ENCODE data around the gene MCC. TPM values are rescaled to one million over a fixed set of nuclear protein-coding genes. Genes with fewer than 3 reads are reported as not detected.
A peak's percentile ranks its signal among the peaks of the same experiment; 100 is the strongest.

The MCC gene
- total RNA-seq, 1 donor from 2014 or later, result 18.9 TPM

DNA sequence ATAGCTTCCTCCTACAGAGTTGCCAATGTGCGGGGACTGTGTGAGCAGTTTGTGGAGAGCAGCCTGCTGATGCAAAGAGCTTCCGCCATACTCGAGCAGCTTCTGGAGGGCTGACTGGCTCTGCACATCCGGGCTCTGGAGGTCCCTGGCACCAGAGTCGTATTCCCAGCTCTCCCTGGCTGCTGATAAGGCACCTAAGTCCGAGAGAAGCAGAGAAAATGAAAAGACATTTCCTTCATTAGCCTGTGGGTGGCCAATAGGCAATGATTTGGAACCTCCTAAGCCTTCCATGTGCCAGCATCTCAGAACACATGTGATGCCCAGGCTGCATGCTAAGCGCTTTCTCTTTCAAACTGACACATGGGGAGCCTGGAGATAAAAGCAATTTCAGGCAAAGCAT lies 147.7 kb downstream of the MCC start:
- Mint-ChIP-seq H3K4me3 (ENCODE audit: low read depth) (no peak overlapping the region), H3K27ac (no peak overlapping the region), H3K4me1 (ENCODE audit: low read depth) (peaks cover 6% of the 10 kb centered on the region), H3K27me3 (no peaks in the 10 kb centered on the region), H3K9me3 (ENCODE audit: low read depth) (no peaks in the 10 kb centered on the region), H3K36me3 (ENCODE audit: insufficient read depth) (peaks cover 1% of the 10 kb centered on the region)
- no peak for DNase-seq (ENCODE audit: low spot score, unreplicated experiment)
- TF ChIP-seq, protein P1, sequence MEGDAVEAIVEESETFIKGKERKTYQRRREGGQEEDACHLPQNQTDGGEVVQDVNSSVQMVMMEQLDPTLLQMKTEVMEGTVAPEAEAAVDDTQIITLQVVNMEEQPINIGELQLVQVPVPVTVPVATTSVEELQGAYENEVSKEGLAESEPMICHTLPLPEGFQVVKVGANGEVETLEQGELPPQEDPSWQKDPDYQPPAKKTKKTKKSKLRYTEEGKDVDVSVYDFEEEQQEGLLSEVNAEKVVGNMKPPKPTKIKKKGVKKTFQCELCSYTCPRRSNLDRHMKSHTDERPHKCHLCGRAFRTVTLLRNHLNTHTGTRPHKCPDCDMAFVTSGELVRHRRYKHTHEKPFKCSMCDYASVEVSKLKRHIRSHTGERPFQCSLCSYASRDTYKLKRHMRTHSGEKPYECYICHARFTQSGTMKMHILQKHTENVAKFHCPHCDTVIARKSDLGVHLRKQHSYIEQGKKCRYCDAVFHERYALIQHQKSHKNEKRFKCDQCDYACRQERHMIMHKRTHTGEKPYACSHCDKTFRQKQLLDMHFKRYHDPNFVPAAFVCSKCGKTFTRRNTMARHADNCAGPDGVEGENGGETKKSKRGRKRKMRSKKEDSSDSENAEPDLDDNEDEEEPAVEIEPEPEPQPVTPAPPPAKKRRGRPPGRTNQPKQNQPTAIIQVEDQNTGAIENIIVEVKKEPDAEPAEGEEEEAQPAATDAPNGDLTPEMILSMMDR (IDR thresholded peaks at IDR 0.05; ENCODE audit: unreplicated experiment), result no peak

DNA sequence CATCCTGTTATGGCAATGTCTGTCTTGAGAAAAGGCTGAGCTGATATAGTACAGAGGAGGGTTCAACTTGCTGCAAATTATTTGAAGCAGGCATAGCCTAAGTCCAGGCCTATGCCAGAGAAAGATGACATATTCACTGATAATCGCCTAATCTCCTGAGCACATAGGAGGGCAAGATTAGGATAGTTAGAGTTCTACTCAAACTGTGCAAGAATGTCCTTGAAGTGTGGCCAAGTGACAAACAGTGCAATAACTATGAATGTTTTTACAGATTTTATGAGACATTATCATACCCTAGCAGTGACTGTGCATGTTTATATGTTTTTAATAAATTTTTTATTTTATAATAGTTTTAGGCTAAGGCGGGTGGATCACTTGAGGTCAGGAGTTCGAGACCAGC lies 149.6 kb downstream of the MCC start:
- Mint-ChIP-seq H3K9me3 (ENCODE audit: low read depth) (no peaks in the 10 kb centered on the region), H3K4me1 (ENCODE audit: low read depth) (peaks cover 6% of the 10 kb centered on the region), H3K36me3 (ENCODE audit: insufficient read depth) (no peaks in the 10 kb centered on the region), H3K27ac (no peak overlapping the region), H3K4me3 (ENCODE audit: low read depth) (no peak overlapping the region), H3K27me3 (no peaks in the 10 kb centered on the region)
- no peak for DNase-seq (ENCODE audit: low spot score, unreplicated experiment)
- TF ChIP-seq, protein P1 (IDR thresholded peaks at IDR 0.05; ENCODE audit: unreplicated experiment), result no peak

DNA sequence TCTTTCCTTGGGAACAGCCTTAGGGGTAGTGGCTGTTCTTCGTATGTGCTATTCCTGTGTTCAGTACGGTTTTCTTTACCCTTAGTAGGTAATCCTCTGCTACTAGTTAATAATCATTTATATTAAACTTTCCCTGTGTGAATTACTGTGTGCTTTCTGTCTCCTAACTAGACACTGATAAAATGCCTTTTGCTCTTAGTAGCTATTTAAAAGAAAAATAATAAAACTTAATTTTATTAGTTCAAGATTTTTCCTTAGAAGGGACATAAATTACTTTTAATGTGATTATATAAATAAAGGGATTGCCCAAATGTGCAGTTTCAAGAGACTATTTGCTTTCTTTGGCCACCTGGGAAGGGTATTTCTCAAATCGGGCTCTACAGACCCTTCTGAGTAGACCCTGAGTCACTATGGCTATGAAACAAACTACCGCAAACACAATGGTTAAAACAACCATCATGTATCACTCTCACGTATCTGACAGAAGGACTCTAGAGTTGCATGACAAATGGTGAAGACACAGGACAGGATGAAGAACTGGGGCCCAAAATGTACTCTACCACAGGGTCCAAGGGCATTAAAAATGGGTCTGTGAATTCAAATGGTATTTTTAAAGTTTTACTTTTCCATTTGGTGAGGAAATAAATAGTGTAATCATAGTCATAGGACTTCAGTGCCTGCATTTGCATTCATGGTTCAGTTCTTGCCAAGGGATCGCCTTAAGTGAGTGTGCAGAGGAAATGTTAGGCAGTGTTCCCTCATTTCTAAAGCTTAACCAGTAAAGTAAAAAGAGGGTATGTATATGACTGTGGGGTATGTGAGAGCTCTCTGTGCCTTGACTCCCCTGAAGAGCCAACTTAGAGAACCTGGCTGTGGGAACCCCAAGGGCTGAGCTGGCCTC lies 150.5 kb downstream of the MCC start:
- Mint-ChIP-seq H3K27me3 (no peaks in the 10 kb centered on the region), H3K9me3 (ENCODE audit: low read depth) (no peaks in the 10 kb centered on the region), H3K4me1 (ENCODE audit: low read depth) (no peaks in the 10 kb centered on the region), H3K36me3 (ENCODE audit: insufficient read depth) (no peaks in the 10 kb centered on the region), H3K4me3 (ENCODE audit: low read depth) (no peak overlapping the region), H3K27ac (no peak overlapping the region)
- no peak for DNase-seq (ENCODE audit: low spot score, unreplicated experiment)
- TF ChIP-seq, protein P1 (IDR thresholded peaks at IDR 0.05; ENCODE audit: unreplicated experiment), result no peak

DNA sequence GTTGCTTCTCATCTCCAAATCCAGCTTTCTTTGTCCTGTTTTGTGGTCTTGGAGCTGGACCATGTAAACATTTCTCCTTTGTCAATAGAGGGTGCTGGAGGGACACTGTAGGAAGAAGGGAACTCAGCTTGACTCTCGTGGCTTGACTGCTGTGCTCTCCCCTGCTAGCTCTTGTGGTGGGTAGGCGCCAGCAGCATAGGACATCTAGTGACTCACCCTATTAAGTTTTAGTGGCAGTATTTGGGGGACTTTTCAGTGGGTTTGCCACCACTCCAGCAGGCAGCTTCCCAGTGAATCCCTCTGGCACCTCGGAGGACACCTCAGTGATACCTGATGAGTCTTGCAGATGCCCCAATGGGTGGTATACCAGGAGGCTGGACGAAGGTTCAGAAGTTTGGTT lies 151.3 kb downstream of the MCC start:
- TF ChIP-seq, protein P1 (IDR thresholded peaks at IDR 0.05; ENCODE audit: unreplicated experiment), result peak; percentile 42
- no peak overlapping the region for H3K4me3 Mint-ChIP-seq (ENCODE audit: low read depth)
- no peaks in the 10 kb centered on the region for H3K27me3 Mint-ChIP-seq
- H3K36me3 Mint-ChIP-seq (ENCODE audit: insufficient read depth), result no peaks in the 10 kb centered on the region
- DNase-seq (ENCODE audit: low spot score, unreplicated experiment), result no peak
- H3K9me3 Mint-ChIP-seq (ENCODE audit: low read depth), result no peaks in the 10 kb centered on the region
- no peaks in the 10 kb centered on the region for H3K4me1 Mint-ChIP-seq (ENCODE audit: low read depth)
- peak overlapping the region; percentile 31 for H3K27ac Mint-ChIP-seq

DNA sequence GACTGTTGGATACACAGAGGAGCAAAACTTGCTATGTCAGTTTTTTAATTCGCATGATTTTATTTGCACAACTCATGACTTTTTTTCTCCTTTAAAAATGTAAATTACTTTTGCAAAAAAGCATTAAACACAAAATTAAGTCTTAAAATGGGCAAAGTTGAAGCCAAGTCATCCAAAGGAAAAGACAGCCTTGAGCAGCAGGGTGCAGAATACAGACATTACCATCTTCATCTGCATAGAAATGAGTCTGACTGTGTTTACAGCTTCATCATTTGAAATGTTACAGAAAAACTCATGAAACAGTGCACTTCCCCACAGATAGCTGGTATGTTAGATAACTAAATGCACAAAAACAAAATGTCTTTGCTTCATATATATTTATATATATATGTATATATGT lies 154.8 kb downstream of the MCC start:
- H3K4me1 Mint-ChIP-seq (ENCODE audit: low read depth), result peaks cover 4% of the 10 kb centered on the region
- TF ChIP-seq, protein P1 (IDR thresholded peaks at IDR 0.05; ENCODE audit: unreplicated experiment), result no peak
- no peaks in the 10 kb centered on the region for H3K27me3 Mint-ChIP-seq
- no peaks in the 10 kb centered on the region for H3K36me3 Mint-ChIP-seq (ENCODE audit: insufficient read depth)
- H3K27ac Mint-ChIP-seq, result no peak overlapping the region
- no peak overlapping the region for H3K4me3 Mint-ChIP-seq (ENCODE audit: low read depth)
- no peaks in the 10 kb centered on the region for H3K9me3 Mint-ChIP-seq (ENCODE audit: low read depth)
- DNase-seq (ENCODE audit: low spot score, unreplicated experiment), result no peak

Measured in progenitor cell of endocrine pancreas (in vitro differentiated cells).